ENCODE data around the gene RPP14.
"Not testable (repeated sequence)": the region's sequence is repeated elsewhere in the genome, so short reads cannot be mapped to it uniquely, and the experiment has no call there.

RPP14 gene

DNA sequence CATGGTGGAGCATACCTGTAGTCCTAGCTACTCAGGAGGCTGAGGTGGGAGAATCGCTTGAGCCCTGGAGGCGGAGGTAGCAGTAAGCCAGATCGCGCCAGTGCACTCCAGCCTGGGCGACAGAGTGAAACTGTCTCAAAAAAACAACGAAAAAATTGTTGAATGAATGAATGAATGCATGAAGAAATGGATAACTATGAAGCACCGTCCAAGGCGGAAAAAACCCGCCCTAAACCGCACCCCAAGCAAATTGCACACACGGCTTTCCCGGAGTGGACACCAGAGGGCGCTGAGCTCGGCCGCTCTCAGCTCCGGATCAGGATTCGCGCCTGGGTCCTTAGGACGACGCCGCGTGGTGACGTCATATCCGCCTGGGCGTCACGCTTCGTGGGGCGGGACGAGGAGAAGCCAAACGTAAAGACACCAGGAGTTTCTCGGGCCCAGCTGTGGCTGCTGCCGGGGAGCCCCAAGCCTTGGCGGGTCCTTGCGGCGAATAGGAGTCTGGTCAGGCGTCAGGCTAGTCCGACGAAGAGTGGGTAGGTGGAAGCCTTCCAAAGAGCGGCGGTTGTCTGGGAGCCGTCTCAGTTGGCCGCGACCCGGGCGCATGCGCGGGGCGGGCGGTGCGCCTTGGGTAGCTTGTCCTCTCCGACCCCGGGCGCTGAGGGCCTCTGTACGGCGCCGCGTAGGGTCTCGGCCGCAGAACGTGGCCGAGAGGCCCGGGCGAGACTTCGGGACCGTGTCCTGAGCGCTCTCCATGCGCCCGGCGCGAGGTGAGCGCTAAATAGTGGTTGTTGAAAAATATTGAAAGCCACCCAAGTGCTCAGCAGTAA is at the start of gene RPP14, which contains the start of gene HTD2:
TSS of gene RPP14 (plus strand) at position 364 of the 830 bp plus-strand sequence. CDS start 4,085 bp downstream, outside the sequence.
TSS of gene HTD2 (plus strand) at position 639 of the 830 bp plus-strand sequence. CDS start 11,094 bp downstream, outside the sequence.
- peak; percentile 97 for DNase-seq

DNA sequence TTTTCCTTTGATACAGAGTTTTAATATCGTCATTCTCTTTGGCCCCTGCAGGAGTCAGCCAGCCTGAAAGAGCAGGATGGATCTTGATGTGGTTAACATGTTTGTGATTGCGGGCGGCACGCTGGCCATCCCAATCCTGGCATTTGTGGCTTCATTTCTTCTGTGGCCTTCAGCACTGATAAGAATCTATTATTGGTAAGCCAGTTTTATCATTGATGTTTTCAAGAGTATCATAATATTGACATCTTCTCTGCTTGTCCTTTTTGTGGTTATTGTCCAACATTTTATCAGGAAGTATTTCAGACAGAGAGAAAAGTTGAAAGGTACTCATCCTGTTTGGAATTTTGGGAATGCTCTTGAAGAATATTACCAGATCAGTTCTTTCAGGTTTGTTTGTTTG is 49.5 kb upstream of the RPP14 start:
- DNase-seq, result no peak

DNA sequence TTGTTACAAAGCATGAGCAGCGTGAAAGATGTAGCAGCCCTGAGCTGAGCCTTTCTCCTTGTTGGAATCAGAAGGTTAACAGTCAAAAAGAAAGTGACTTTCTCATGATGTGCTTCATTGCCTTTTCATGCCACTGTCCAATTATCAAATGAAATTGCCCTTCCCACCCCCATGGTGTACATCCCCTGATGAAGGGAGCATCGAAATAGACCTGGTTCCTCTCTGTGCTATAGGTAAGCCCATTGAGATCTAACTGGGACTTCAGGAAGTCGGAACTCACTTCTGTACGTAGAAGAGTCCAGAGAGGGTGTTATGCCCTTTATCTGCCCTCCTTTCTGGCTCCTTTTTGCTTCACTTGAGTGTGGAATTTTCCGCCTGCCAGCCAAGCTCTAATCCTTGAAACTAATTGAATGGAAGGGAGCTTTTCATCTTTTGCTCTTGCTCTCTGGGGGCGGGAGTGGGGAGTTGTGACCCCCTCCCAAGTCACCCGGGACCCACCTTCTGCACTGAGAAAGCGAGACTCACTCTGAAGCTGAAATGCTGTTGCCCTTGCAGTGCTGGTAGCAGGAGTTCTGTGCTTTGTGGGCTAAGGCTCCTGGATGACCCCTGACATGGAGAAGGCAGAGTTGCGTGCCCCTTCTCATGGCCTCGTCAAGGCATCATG is 47.5 kb upstream of the RPP14 start:
- no peak for DNase-seq

DNA sequence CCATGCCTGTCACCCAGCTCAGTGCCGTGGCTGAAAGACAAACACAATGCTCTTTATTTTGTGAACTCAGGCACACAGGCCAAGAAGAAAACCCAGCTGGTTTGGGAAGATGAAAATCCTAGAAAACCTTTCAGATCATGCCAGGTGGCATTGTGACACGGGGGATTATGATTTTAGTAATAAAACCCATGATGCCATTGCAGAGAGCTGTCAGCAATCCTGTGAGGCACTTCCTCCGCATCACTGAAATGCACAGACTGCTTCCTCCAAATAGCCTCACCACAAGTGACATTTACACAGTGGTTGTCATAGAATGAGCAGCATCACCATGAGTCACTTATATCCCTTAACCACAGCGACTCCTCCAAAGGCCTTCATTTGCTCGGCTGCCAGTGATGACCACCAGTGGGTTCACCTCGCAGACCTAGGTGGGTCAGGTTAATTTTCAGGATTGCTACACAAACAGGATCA is 45.7 kb upstream of the RPP14 start:
- no peak for DNase-seq

DNA sequence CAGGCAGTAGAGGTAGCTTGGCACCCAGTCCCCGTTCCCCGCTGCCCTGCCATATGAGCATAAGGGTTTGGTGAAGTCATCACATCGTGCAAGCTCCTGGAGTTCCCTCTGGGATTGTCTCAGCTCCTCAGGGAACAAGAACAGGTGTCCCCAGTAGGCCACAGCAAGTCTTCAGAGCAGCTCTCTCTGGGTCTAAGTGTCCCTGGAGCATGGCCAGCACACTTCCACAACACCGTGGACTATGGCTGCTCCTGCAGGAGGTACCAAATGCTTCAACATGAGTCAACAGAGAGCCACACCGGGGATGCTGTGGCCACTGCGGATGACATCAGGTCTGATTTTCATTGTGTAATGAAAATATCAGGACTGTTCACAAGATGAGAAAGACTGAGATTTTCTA is 45.3 kb upstream of the RPP14 start:
- no peak for DNase-seq

DNA sequence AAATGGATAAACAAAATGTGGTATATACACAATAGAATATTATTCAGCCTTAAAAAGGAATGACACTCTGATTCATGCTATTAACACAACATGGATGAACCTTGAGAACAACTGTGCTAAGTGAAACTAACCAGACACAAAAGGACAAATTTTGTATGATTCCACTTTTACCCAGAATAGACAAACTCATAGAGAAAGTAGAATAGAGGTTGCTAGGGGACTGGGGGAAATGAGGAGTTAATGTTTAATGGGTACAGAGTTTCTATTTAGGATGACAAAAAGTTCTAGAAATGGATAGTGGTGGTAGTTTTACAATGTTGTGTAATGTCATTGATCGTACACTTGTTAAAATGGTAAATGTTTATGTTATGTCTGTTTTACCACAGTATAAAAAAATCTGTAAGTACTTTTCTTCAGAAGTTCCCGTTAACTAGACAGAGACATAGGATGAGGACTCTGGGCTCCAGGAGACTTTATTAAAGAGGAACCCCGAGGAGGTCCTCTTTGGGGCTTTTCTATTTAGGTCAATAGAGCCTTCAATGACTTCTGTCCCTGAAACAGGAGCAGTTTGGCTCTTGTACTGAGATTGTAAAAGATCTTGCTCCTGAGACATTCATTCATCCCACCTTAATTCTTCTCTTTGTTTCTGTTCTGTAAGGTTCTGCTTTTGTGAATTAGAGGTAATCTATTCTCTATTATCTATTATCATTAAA is 43.9 kb upstream of the RPP14 start:
- DNase-seq, result no peak

DNA sequence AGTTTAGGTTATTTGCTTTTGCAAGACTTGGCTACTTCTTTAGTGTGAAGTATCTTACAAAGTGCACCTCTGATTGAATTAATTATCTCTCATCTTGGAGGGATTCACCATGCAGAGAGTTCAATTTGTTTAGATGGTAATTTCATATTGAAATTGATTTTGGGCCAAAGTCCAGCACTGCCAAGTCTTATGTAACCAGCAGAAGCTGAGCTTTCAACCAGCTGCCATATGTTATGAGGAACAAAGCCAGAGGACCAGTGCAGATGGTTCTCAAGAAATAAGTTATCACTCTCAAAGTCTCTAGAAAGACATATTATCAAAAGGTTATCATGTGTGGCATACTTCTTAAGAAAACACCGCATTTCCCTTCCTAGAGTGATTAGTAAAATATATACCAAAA is 39.5 kb upstream of the RPP14 start:
- DNase-seq, result no peak

DNA sequence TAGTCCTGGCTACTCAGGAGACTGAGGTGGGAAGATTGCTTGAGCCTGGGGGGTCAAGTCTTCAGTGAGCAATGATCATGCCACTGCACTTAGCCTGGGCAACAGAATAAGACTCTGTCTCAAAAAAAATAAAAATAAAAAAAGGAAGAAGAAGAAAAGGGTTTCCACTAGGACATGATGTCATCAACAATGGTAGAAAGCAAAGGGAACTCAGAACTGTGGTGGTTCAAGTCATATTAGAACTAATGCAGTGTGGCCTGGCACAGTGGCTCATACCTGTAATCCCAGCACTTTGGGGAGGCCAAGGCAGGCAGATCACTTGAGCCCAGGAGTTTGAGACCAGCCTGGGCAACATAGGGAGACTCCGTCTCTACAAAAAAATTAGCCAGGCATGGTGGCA is 38.5 kb upstream of the RPP14 start:
- not testable (repeated sequence) for DNase-seq

DNA sequence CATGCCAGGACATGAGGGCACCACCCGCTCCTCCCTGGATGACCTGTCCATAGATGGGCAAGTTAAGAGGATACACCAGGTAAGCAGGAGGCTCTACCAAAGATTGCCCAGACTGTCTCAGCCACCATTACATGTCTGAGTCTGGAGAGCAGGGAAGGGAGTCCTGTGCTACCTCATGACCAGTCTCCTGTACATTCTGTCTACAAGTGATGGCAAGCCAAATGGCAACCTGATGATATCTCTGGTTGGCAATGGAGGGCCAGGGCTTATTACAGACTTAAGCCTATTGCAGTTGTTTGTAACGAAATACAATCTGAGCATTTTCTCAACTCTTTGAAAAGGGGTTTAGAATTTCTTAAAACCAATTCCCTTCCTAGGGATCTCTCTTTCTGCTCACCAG is 36.7 kb upstream of the RPP14 start:
- no peak for DNase-seq

DNA sequence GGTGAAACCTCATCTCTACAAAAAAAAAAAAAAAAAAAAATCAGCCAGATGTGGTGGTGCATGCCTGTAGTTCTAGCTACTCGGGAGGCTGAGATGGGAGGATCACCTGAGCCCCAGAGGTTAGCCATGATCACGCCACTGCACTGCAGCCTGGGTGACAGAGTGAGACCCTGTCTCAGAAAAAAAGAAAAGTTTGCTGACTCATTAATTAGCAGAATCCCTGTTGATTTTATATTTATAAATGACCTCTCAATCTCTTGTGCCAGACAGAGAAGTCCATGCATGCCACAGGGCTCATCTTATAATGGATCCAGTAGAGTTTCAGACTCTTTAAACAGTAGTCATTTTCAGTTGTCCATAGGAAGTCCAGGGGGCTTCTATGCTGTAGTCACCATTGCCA is 35.6 kb upstream of the RPP14 start:
- DNase-seq, result no peak

DNA sequence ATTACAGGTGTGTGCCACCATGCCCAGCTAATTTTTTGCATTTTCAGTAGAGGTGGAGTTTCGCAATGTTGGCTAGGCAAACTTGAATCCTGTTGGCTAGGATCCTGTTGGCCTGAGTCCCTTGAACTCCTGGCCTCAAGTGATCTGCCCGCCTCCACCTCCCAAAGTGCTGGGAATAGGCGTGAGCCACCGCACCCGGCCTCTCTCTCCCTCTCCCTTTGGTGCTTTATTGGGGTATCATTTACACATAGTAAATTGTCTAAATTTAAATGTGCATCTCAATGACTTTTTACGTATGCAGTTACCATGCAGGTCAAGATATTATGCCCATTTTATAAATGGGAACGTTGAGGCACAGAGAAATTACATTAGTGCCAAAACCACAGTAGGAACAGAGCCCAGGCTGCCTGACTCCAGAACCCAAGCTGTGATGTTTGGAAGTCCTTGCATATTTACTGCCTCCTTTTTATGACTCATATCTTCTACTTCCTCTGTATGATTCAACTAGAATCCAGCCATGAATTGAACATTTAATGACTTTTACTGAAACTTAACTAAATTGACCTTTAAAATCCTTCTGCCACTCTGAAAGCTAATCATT is 34.0 kb upstream of the RPP14 start:
- DNase-seq, result no peak

DNA sequence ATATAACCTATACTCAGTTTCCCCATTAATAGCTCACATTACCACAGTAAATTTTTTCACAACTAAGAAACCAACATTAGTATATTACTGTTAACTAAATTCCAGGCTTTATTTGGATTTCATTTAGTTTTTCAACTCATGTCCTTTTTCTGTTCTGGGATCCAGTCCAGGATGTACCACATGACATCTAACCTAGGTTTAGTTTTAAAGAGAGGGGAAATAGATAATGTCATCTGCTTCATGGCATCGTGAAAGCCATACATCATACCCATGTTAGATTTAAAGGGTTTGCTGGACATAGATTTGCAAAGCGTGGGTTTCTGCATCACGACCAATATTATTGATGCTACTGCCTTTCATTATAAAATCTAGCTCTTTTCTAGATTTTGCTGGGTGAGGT is 33.2 kb upstream of the RPP14 start:
- DNase-seq, result no peak

DNA sequence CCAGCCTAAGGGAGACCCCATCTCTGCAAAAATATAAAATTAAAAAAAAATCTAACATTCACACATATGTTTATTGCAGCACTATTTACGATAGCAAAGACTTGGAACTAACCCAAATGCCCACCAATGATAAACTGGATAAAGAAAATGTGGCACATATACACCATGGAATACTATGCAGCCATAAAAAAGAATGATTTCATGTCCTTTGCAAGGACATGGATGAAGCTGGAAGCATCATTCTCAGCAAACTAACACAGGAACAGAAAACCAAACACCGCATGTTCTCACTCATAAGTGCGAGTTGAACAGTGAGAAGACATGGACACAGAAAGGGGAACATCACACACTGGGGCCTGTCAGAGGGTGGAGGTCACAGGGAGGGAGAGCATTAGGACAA is 32.7 kb upstream of the RPP14 start:
- not testable (repeated sequence) for DNase-seq

DNA sequence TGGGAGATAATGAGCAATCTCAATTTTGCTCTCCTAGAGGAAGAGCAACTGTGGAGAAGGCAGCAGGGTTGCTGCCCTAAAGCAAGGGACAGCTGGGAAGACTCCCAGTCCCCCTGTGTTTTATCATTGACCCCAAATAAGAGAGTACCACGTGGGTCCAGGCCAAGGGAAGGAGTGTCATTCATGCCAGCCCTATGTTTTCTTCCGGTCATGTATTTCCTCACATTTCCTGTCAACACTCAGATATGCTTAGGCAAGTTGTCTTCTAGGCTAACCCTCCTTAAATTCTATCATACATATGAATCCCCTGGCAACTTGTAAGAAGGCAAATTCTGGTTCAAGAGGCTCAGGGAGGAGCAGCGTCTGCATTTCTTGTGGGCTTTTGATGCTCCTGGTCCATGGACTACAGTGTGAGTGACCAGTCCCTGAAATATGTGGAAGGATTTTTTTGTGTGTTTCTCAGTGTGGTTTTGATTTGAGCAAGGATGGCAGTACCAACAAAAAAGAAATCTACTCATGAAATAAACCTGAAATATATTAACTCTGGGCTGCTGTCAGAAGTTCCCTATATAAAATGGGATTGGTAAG is 31.9 kb upstream of the RPP14 start:
- DNase-seq, result no peak

DNA sequence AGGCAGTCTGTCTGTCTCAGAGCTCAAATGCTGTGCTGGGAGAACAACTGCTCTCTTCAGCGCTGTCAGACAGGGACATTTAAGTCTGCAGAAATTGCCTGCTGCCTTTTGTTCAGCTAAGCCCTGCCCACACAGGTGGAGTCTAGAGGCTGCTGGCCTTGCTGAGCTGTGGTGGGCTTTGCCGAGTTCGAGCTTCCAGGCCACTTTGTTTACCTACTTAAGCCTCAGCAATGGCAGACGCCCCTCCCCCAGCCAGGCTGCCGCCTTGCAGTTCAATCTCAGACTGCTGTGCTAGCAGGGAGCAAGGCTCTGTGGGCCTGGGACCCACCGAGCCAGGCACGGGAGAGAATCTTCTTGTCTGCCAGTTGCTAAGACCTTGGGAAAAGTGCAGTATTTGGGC is 25.0 kb upstream of the RPP14 start:
- no peak for DNase-seq

DNA sequence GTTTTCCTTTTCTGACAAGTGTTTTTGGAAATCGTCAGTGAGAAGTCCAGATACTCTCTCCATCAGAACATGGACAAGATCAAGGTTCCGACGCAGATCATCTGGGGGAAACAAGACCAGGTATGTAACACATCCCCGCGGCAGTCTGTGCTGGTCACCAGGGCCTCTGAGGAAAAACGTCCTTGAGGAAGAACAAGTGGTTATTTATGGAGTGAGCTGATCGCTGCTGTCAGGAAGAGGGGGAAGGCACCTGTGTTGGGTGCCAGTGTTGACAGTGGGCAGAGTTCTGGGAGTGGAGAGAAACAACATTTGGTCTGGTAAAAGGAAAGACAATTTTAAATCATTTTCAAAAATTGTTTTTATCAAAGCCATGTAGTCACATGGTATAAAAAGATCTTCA is 20.7 kb upstream of the RPP14 start:
- no peak for DNase-seq

DNA sequence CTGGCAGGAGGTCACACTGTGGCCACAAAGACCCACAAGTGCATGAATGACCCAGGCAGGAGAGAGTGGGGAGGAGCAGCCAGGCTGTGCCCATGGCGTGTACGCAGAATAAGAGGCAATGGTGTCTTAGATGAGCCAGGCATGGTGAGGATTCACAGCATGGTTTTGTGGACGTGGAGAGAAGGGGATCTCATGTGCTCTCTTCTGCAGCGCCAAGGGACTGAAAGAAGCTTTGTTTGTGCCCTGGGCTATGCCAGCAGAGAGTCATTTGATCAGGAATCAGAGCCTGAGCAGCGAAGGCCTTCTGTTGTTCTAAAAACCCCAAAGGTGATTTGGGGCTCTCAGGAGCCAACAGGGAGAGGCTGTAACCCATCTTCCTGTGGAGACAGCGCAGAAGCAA is 18.7 kb upstream of the RPP14 start:
- no peak for DNase-seq

DNA sequence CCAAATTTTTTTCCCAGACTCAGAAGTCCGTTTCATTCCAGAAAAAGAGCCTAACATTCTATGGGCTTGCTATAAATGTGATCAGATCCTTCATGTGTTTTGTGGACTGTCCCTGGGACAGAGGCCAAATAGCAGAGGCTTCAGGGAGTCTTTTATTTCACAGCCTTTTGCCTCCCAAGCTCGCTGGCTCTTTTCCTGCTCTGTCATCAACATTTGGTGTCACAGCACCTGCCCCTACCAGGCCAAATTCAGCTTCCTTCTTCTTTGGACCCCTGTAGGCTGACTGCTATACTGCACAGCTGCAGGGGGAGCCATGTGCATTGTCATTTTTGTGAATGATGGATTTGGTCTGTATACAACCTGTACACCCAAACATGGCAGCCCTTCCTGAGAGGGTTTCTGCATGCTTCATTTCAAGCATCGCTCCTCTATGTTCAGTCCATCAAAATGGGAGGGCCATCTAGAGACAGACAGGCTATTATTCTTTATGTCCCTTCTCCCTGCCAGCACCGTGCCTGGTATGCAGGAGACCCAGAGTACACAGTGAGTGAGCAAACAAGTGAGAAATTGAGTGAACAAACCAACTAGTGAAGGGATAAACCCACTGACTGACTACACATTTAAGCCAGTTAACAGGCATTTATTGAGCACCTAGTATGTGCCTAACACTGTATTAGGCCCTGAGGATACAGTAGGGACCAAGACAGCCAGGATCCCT is 17.9 kb upstream of the RPP14 start:
- DNase-seq, result no peak

DNA sequence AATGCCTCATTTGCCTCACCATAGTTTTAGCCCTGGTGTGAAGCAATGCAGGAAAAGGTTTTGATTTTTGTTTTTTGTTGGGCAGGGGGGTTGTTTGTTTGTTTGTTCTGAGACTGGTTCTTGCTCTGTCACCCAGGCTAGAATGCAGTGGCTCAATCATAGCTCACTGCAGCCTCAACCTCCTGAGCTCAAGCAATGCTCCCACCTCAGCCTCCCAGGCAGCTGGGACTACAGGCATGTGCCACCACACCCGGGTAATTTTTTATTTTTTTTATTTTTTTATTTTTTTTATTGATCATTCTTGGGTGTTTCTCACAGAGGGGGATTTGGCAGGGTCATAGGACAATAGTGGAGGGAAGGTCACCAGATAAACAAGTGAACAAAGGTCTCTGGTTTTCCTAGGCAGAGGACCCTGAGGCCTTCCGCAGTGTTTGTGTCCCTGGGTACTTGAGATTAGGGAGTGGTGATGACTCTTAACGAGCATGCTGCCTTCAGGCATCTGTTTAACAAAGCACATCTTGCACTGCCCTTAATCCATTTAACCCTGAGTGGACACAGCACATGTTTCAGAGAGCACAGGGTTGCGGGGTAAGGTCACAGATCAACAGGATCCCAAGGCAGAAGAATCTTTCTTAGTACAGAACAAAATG is 17.0 kb upstream of the RPP14 start:
- DNase-seq, result not testable (repeated sequence)

DNA sequence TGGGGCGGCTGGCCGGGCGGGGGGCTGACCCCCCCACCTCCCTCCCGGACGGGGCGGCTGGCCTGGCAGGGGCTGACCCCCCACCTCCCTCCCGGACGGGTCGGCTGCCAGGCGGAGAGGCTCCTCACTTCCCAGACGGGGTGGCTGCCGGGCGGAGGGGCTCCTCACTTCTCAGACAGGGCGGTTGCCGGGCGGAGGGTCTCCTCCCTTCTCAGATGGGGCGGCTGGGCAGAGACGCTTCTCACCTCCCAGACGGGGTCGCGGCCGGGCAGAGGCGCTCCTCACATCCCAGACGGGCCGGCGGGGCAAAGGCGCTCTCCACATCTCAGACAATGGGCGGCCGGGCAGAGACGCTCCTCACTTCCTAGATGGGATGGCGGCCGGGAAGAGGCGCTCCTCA is 15.6 kb upstream of the RPP14 start:
- DNase-seq, result not testable (repeated sequence)

DNA sequence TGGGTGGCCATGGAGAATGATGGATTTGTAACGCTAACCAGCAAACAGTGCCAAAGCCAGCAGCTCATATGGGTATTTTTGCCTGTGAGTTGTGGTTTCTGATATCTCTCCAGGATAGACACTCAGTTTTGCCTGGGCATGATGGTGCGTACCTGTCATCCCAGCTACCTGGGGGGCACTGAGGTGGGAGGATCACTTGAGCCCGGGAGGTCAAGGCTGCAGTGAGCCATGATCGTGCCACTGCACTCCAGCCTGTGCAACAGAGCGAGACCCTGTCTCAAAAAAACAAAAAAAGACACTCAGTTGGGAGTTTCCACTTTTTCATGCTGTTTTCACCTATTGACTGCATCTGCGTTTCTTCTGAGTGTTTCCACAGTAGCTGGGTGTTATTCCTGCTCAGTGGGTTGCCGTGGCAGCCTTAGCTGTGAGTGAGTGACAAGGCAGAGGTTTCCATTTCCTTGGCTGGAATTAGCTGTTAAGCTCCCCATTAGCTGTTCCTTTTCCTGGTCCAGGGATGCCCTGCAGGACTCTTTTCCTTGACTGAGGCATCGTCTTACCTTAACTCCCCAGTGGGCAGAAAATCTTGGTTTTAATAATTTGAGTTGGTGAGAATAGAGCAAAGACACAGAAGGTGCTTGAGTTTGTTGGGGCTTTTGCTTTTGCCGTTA is 14.2 kb upstream of the RPP14 start:
- DNase-seq, result no peak

Measured in left hindlimb (tissue), 1 donor.